GM19467 (cell line): ENCODE data around the gene IL1A.
"Not testable (repeated sequence)": the region's sequence is repeated elsewhere in the genome, so short reads cannot be mapped to it uniquely, and the experiment has no call there.

Experiments used
- ATAC-seq: cut with Tn5 transposase; IDR thresholded peaks from one replicate; pipeline ENCODE4 v1.9.1; 2021; ENCODE audit warnings: mild to moderate bottlenecking, moderate library complexity; ENCODE audit not compliant: unreplicated experiment

Gene IL1A, protein sequence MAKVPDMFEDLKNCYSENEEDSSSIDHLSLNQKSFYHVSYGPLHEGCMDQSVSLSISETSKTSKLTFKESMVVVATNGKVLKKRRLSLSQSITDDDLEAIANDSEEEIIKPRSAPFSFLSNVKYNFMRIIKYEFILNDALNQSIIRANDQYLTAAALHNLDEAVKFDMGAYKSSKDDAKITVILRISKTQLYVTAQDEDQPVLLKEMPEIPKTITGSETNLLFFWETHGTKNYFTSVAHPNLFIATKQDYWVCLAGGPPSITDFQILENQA

DNA sequence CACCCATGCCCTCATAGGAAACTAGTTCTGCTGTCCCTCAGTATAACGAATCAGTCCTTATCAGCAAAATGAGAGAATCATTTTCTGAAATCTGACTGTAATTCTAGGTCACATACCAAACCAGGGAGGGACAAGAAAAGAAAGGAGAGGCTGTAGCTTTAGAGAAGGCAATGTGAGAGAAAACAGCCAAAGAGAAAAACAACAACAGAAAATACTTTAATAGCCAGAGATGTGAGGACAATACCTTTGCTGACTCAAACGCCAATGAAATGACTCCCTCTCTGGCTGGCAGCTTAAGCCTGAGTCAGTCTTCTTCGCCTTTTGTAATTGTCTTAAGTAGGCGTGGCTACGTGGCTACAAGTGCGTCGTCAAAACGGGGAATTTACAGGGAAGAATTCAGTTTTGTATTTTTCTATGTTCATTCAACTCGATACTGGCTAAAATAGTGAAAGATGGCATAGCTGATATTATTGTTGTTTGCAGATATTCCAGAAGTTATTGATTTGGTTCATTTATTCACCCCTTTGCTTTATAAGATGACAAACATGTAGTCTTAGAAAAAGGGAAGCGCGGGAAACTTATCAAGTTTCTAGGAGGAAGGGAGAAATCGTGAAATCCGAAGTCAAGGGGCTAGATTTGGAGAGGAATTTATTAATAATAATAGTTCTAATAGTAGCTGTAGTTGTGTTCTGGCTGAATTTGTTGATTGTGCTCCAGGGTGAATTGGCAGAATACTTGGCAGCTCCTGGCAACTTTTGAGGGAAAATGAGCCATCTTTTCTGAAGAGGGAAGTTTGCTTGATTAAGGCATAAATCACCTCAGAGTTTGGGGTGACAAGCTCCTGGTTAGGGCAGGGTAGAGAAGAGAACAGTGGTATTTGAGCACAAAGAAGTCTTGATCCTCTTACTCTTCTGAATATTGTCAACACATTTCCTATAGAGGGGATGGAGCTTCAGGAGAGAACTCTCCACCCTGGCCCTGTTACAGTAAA is at the start of gene IL1A:
Gene IL1A (minus strand): TSS at position 295 of the 991 bp plus-strand sequence. CDS start 723 bp downstream, outside the sequence.
- no peak for ATAC-seq

DNA sequence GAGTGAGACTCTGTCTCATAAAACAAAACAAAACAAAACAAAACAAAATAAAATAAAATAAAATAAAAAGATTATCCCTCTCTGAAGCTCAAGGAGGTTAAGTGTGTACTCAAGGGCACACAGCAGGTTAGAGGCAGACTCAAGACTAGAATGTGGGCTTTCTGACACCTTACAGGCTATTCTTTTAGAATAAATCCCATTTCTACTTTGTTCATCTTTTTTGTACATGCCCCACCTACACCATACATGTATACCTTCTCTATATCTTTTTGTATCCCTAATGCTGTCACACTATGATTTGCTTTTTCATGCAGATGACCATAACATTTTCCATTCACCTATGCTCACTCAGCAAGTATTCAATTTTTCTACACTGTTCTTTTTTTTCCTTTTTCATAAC is 49.7 kb upstream of the IL1A start:
- no peak for ATAC-seq

DNA sequence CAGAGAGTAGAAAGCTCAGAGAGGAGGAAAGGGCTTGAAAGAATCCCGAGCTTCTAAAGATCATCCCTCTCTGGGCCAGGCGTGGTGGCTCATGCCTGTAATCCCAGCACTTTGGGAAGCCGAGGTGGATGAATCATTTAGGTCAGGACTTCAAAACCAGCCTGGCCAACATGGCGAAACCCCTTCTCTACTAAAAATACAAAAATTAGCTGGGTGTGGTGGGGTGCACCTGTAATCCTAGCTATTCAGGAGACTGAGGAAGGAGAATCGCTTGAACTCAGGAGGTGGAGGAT is 49.3 kb upstream of the IL1A start:
- not testable (repeated sequence) for ATAC-seq

DNA sequence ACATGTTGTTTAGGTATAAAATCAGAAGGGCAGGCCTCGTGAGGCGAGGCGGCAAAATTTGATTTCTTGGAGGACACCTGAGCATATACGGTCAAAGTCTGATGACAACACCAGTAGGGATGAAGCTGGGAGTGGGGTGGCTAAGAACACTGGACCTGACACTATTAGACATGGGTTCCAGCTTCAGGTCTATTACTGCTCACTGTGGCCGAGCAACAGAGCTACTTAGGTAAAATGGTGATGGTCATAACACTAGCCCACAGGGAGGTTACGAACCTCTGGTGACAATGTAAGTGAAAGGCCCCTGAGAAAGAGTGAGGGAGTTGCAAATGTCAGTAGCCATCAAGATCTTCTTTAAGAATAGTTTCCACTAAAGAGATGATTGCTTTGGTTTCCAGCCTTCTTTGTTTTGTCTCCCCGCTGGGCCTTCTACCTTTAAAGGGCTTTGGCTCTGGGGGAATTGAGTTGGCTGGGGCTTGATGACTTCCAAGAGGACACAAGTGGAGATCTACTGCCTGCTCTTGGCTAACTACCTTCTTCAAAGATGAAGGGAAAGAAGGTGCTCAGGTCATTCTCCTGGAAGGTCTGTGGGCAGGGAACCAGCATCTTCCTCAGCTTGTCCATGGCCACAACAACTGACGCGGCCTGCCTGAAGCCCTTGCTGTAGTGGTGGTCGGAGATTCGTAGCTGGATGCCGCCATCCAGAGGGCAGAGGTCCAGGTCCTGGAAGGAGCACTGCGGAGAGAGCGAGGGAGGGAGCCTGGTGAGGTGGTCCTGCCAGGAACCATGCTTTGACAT is 48.7 kb upstream of the IL1A start:
- ATAC-seq: no peak

DNA sequence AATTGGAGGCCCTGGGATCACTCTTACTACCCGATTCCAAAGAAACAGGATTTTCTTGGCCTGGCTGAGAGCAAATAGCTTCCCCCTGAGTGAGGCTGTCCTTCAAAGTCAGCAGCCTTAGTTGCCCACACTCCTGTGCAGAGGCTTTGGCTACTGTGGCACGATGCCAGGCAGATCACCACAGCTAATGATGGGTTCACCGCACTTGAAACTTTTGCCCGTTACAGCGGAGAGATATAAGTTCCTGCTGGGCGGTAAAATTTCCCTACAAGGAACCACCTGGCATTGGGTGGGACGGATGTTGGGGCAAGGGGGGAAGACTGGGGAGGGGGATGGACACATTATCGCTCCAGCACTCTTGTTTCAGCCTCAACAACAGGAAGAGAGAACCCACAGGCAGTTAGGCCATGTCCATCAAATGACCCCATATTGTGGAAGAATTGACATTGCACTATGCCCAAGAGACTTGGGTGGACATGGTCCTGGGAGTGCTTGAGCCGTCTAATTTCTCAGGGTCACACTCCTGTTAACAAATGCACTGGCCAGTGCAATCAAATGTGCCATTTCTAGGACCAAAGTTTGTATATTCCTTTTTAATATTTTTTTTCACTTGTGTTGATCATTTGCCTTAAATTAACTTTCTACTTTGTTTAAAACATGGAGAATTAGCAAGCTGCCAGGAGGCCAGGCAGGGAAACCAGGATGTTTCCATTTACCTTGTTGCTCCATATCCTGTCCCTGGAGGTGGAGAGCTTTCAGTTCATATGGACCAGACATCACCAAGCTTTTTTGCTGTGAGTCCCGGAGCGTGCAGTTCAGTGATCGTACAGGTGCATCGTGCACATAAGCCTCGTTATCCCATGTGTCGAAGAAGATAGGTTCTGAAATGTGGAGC is 47.9 kb upstream of the IL1A start:
- ATAC-seq: no peak

DNA sequence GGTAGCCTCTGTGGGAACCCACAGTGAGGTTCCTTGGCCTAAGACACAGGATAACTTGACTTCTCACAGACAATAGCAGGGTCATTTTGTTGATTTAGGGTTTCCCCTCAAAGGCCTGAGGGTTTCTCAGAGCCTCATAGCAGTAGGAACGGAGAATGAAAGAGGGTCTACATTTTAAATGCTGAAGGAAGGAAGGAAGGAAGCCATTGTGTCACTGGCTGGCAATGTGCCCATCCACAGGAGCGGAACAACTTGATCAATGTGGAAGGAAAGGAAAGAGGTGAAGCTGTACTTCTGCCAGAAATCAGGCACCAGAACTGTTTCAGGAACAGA is 47.2 kb upstream of the IL1A start:
- ATAC-seq: no peak

DNA sequence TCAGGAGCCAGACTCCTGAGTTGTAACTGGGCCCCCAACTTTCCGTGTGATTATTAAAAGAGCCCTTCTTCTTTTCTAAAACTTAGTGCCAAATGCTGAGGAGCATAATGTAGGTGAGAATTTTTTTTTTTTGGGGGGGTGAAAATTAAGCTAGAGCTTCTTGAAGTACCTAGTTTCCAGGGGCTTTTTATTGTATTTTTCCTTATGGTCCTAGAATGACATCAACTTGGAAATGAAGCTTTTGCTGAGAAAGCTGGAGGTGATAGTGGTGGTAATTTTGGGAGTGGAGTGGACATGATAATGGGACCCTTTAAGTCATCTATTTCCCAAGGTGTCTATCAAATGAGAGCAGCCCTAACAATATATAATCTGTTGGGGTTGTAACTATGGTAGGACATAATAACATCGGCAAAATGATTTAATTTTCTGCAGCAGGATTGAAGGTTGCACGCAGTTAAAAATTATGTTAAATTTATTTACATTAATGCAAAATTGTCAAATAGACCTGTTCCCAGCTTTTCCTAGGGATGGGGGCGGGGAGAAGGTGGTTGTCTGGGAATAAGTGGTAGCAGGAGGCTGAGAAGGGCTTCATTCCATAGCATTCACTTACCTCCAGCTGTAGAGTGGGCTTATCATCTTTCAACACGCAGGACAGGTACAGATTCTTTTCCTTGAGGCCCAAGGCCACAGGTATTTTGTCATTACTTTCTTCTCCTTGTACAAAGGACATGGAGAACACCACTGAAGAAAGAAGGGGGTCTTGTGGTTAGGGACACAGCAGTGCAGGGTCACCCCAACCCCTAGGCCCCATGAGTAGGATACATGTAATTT is 46.6 kb upstream of the IL1A start:
- ATAC-seq: no peak

DNA sequence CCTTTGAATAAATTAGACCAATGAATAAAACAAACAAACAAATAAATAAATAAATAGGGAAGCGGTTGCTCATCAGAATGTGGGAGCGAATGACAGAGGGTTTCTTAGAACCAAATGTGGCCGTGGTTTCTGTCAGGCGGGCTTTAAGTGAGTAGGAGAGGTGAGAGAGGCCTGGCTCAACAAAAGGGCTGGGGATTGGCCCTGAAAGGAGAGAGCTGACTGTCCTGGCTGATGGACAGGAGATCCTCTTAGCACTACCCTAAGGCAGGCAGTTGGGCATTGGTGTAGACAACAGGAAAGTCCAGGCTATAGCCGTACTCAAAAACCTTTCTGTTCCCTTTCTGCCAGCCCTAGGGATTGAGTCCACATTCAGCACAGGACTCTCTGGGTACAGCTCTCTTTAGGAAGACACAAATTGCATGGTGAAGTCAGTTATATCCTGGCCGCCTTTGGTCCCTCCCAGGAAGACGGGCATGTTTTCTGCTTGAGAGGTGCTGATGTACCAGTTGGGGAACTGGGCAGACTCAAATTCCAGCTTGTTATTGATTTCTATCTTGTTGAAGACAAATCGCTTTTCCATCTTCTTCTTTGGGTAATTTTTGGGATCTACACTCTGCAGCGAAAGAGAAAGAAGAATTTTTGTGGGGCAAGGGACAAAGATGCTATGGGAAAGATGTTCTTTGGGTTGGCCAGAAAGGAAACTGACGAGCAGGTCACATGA is 45.8 kb upstream of the IL1A start:
- no peak for ATAC-seq

DNA sequence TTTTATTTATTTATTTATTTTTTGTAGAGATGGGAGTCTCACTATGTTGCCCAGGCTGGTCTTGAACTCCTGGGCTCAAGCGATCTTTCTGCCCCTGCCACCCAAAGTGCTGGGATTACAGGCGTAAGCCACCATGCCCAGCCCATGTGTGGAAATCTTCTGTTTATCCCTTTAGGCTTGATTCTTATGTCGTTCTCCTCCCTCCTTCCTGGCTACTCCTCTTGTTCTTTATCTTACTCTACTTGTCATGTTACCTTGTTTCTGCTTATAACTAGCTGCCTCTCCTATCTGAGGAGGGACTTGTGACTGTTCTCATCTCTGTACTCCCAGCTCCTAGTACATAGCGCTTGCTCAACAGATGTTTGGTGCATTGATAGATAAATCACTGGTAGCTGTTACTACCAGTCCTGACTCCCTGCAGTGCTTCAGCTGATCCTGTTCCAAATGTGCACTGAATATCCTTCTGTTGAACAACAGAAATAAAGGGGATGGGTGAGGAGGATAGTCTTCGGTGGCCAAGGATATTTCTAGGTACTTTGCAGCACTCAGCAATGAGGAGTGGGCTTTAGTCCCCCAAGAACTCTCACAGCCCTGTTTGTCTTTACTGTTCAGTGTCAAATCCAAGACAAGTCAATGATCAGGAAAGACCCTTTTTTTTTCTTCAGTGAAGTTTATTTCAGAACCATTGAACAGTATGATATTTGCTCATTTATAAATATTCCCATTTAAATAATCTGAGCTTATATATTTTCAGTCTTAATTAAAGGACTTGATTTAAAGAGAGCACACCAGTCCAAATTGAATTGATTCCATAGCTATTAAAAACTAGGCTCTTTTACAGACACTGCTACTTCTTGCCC is 45.0 kb upstream of the IL1A start:
- ATAC-seq: no peak

DNA sequence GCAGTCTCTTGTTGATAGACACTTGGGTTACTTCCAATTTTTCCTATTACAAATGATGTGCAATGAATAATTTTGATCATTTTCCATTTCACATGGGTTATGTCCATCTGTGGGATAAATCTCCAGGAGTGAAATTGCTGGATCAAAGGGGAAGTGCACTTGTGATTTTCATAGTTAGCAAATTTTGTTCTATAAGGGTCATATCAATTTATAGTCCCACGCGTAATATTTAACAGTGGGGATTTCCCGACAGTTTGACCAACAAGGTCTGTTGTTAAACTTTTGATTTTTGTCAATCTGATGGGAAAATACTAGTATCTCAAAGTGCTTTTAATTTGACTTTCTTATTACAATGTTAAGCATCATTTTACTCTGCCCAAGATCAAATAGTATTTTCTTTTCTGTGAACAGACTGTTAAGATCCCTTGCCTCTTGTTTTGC is 44.0 kb upstream of the IL1A start:
- ATAC-seq: no peak

DNA sequence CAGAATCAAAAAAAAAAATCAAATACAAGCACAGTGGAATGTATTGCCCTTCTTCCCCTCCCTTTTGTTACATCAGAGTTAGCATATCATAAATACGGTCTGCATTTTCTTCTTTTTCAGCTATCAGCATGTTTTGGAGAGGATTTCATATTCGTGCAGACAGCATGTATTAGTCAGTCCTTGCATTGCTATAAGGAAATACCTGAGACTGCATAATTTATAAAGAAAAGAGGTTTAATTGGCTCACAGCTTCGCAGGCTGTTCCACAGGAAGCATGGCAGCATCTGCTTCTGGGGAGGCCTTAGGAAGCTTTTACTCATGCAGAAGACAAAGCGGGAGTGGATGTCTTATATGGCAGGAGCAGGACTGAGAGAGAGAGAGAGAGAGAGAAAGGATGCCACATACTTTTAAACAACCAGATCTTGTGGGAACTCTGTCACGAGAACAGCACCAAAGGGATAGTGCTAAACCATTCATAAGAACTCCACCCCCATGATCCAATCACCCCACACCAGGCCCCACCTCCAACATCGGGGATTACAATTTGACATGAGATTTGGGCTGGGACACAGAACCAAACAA is 43.4 kb upstream of the IL1A start:
- ATAC-seq: no peak

DNA sequence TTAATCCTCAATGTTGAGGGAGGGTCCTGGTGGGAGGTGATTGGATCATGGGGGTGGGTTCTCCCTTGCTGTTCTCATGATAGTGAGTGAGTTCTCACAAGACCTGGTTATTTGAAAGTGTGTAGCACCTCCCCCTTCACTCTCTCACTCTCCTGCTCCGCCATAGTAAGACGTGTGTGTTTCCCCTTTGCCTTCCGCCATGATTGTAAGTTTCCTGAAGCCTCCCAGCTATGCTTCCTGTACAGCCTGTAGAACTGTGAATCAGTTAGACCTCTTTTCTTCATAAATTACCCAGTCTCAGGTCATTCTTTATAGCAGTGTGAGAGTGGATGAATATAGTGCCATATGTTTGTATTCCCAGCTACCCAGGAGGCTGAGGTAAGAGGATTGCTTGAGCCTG is 42.7 kb upstream of the IL1A start:
- no peak for ATAC-seq

DNA sequence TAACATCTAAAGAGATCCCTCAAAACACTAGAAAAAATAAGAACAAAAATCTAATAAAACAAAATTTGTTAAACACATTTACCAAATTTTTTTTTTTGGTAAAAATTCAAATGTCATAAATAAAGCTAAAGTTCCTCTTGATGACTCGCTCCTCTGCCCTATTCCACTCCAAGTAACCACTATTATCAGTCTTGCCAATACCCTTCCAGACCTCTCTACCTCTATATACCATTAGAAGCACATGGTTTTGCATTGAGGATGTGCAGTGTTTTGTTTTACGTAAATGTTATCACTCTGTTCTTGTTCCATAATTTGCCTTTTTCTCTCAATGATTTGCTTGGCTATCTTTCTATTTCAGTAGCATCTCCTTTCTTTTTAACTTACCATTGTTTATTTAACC is 41.4 kb upstream of the IL1A start:
- no peak for ATAC-seq

DNA sequence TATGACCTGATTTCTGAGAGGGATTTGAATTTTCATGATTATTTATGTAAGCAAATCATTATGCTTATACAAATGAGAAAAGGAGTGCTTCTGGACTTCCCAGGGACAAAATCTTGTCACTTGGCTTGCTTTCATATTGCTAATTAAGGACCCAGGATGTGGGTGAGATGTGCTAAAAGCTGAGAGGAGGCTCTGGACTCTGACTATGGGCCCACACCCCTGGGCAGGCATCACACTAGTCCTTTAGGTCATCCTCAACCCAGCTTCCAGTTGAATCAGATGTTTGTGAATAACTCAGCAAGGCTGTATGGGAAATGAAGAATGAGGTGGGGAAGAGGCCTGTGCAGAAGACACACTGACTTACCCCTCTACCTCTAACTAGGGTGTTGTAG is 40.4 kb upstream of the IL1A start:
- ATAC-seq: no peak

DNA sequence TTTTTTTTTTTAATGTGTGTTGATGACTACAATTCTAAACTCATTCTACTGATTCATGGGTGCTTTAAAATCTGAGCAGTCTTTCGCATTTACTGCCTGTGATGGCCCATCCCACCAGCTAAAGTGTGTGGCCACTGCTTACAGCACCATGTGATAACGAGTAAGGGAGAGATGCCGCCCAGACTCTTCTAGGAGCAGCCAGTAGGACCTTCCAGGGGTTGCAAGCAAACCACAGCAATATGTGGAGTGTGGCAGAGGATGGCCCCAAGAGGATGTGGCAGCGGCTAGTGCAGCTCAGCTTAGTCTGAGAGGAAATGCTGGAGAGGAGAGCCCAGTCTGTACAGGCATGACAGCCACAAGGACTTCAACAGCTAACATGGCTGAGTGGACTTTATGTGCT is 37.4 kb upstream of the IL1A start:
- no peak for ATAC-seq

DNA sequence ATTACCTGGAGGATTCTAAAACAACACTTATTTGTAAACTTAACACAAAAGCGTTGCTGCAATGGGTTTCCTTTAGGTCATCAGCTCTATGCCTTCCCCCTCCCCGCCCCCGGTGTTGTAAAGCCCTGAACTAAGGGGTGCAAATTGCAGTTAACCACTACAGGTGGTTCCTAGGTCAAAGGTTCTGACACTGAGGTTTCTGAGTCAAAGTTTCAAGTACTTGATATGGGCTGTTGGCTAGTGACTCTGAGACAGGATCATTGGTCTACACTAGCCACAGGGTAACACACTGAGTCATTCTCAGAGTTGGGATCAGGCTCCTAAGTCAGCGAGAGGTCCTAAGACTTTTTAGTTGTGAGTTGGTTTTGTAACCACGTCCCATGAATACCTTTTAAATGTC is 36.8 kb upstream of the IL1A start:
- peak; percentile 73 for ATAC-seq

DNA sequence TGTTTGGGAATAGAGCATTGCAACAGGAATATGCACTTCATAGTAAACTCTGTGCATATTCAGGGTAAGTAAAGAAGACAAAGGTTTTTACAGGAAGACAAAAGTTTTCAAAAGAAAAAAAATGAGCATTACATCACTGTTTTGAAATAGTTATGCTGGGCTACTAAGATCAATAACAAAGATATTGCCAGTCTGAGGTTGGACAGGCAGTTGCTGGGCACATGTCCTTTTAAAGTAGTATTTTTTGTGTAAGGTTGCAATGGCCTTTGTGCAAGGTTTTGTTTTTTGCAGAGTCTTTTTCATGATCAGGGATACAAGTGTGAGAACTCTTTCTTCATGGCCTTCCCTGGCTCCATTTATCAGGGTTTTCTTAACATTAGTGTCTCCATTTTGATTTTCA is 36.0 kb upstream of the IL1A start:
- ATAC-seq: no peak

DNA sequence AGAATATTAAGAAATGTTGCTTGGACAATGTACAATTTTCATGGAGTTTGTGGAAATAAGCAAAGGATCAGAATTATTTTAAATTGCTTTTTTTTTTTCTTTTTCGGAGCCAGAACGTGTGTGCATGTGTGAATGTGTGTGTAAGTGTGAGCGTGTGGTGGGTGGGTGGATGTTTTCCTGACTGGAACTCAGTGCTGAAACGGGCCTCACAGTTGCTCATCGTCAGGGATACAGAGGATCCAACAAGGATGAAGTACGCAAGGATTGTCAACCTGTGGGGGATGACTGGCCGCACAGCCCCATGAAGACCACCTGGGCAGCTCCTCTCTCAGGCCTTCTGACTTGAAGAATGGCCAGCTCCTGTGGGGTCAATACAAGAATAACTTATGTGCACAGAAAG is 34.8 kb upstream of the IL1A start:
- ATAC-seq: no peak
